ENCODE results near the gene ADAMTS12. TPM values are rescaled to one million over a fixed set of nuclear protein-coding genes. Genes with fewer than 3 reads are reported as not detected.

The ADAMTS12 gene
- total and polyA plus RNA-seq, 9 of the 15 experiments (the other 6 are each of a cell fraction or from before 2014, with no cell fraction given): 0.11 TPM; not detected in 8

DNA sequence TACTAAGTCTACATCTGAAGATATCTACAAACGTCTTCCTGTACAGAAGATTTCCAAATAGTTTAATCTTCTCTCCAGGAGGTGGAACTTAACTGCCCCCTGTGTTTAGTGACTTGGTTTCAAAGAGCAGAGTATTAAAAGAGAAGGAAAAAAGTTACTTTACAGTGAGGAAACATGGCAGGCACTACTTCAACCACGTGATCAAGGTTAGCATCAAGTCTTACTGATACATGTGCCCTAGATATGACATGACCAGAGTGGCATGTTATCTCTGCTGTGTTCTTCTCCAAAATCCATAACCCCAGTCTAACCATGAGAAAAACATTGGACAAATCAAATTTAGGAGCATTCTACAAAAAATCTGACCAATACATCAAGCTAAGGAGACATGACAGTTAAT is 125.8 kb downstream of the ADAMTS12 start:
- DNase-seq (ENCODE audit: extremely low read depth in 1 of 4, low spot score in 3 of 4) (no peak), FAIRE-seq (no peak), ATAC-seq (no peak)
- POLR2A ChIA-PET: no interaction called here
- Histone ChIP-seq H3K27me3 (ENCODE audit: control insufficient read depth in 2 of 2, insufficient read depth in 2 of 2, low read length in 2 of 2) (peaks cover 0 to 3% of the 10 kb centered on the region in 2 experiments; a peak in 1 of 5 replicates), H3K36me3 (ENCODE audit: control insufficient read depth, insufficient read depth, low read length) (no peaks in the 10 kb centered on the region), H3K27ac (ENCODE audit: extremely low read depth, low read depth, low read length) (no peak overlapping the region), H4K20me1 (replicated peaks; ENCODE audit: control insufficient read depth, insufficient read depth, low read length) (no peaks in the 10 kb centered on the region), H3K9me3 (replicated peaks; ENCODE audit: control insufficient read depth, insufficient read depth, low read depth, low read length) (no peaks in the 10 kb centered on the region), H2AFZ (ENCODE audit: low read depth, low read length) (no peak overlapping the region), H3K4me1 (replicated peaks in 1 of 2; ENCODE audit: control insufficient read depth in 2 of 2, insufficient read depth in 2 of 2, low read length in 2 of 2) (no peaks in the 10 kb centered on the region), H3K4me3 (no peak overlapping the region), H3K79me2 (ENCODE audit: control insufficient read depth, insufficient read depth, low read length) (no peaks in the 10 kb centered on the region), H3K9ac (ENCODE audit: insufficient read depth in 1 of 2, low read depth in 2 of 2, low read length in 2 of 2) (no peak overlapping the region), H3K9me1 (ENCODE audit: control insufficient read depth, insufficient read depth, low read length) (no peaks in the 10 kb centered on the region), H3K4me2 (ENCODE audit: insufficient read depth, low read length) (no peak overlapping the region)
- WGBS (ENCODE audit: insufficient coverage, low coverage, missing lambda C conversion rate): 0% methylated on average over 2 of the region's 2 CpGs
- CTCF ChIA-PET (ENCODE audit: low intra/inter-chr PET ratio): no interaction called here
- intact Hi-C loops (cut with micrococcal nuclease): no loop called here
- in situ Hi-C loops (cut with MboI): no loop called here
- no peak for TF ChIP-seq TARDBP (IDR thresholded peaks at IDR 0.05)
- TF ChIP-seq, protein P1, sequence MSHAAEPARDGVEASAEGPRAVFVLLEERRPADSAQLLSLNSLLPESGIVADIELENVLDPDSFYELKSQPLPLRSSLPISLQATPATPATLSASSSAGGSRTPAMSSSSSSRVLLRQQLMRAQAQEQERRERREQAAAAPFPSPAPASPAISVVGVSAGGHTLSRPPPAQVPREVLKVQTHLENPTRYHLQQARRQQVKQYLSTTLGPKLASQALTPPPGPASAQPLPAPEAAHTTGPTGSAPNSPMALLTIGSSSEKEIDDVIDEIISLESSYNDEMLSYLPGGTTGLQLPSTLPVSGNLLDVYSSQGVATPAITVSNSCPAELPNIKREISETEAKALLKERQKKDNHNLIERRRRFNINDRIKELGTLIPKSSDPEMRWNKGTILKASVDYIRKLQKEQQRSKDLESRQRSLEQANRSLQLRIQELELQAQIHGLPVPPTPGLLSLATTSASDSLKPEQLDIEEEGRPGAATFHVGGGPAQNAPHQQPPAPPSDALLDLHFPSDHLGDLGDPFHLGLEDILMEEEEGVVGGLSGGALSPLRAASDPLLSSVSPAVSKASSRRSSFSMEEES (CRISPR knock-in tag; IDR thresholded peaks at IDR 0.05): peak; percentile 59
- no TSS peak for BruUV-seq (replicated peaks)

DNA sequence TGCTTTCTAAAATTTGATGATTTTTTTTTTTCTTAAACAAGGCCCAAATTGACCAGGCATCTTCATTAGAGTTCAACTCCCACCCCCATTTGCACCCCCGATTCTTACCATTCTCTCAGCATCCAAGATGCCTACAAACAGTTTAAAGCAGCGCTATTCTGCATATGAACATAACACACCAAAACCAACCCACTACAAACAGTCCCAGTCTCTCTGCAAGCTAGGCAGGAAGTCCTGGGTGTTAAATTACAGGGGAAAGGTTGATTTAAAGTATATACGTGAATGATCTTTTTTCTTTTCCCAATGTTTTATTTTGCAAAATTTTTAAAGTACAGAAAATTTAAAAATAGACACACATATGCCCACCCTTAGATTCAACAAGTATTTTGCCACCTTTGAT is 127.0 kb downstream of the ADAMTS12 start:
- Histone ChIP-seq H3K9ac (ENCODE audit: insufficient read depth in 1 of 2, low read depth in 2 of 2, low read length in 2 of 2) (no peak overlapping the region), H3K4me1 (replicated peaks in 1 of 2; ENCODE audit: control insufficient read depth in 2 of 2, insufficient read depth in 2 of 2, low read length in 2 of 2) (no peaks in the 10 kb centered on the region), H3K27me3 (ENCODE audit: control insufficient read depth in 2 of 2, insufficient read depth in 2 of 2, low read length in 2 of 2) (peaks cover 0 to 3% of the 10 kb centered on the region in 2 experiments; a peak in 1 of 5 replicates), H3K79me2 (ENCODE audit: control insufficient read depth, insufficient read depth, low read length) (no peaks in the 10 kb centered on the region), H4K20me1 (replicated peaks; ENCODE audit: control insufficient read depth, insufficient read depth, low read length) (no peaks in the 10 kb centered on the region), H3K36me3 (ENCODE audit: control insufficient read depth, insufficient read depth, low read length) (no peaks in the 10 kb centered on the region), H3K9me1 (ENCODE audit: control insufficient read depth, insufficient read depth, low read length) (no peaks in the 10 kb centered on the region), H3K4me3 (no peak overlapping the region), H3K9me3 (replicated peaks; ENCODE audit: control insufficient read depth, insufficient read depth, low read depth, low read length) (no peaks in the 10 kb centered on the region), H2AFZ (ENCODE audit: low read depth, low read length) (no peak overlapping the region), H3K27ac (ENCODE audit: extremely low read depth, low read depth, low read length) (no peak overlapping the region), H3K4me2 (ENCODE audit: insufficient read depth, low read length) (no peak overlapping the region)
- ATAC-seq (no peak), DNase-seq (ENCODE audit: extremely low read depth in 1 of 4, low spot score in 3 of 4) (no peak), FAIRE-seq (no peak)
- POLR2A ChIA-PET: no interaction called here
- 0% methylated on average over 3 of the region's 3 CpGs for WGBS (ENCODE audit: insufficient coverage, low coverage, missing lambda C conversion rate)
- in situ Hi-C loops (cut with MboI): no loop called here
- CTCF ChIA-PET (ENCODE audit: low intra/inter-chr PET ratio): no interaction called here
- BruUV-seq (replicated peaks): no TSS peak
- intact Hi-C loops (cut with micrococcal nuclease): no loop called here
- TF ChIP-seq SMC3 (conservative IDR thresholded peaks at IDR 0.05; ENCODE audit: insufficient read depth, low read depth, low read length) (no peak), CSDE1 (IDR thresholded peaks at IDR 0.05) (no peak), CBX1 (IDR thresholded peaks at IDR 0.05; ENCODE audit: low read depth) (no peak), TOE1 (IDR thresholded peaks at IDR 0.05; ENCODE audit: borderline replicate concordance) (no peak), TOE1 (CRISPR knock-in tag; IDR thresholded peaks at IDR 0.05; ENCODE audit: borderline replicate concordance, low read depth) (no peak), ZNF253 (CRISPR knock-in tag; conservative IDR thresholded peaks at IDR 0.05) (no peak), SREBF1 (IDR thresholded peaks at IDR 0.05; ENCODE audit: borderline replicate concordance, low read depth, low read length) (no peak), C11orf30 (IDR thresholded peaks at IDR 0.05; ENCODE audit: low read depth) (no peak), ZNF232 (CRISPR knock-in tag; IDR thresholded peaks at IDR 0.05) (no peak), BCLAF1 (IDR thresholded peaks at IDR 0.05; ENCODE audit: borderline replicate concordance in 1 of 2, control insufficient read depth in 1 of 2, low read depth in 2 of 2, low read length in 1 of 2) (no peak), SMAD1 (IDR thresholded peaks at IDR 0.05; ENCODE audit: low read depth, low read length, partially characterized antibody) (no peak)
